IMR-90 (cell line): Measurements from ENCODE around the gene AGAP1. TPM values are rescaled to one million over a fixed set of nuclear protein-coding genes. Genes with fewer than 3 reads are reported as not detected.

Experiments used
- ATAC-seq: fragments of 200-7000 bp; cut with Tn5 transposase; 2 replicates; pipeline ENCODE4 v1.9.1; 2020; ENCODE audit warnings: low read depth, mild to moderate bottlenecking, moderate library complexity
- BruUV-seq: library from RNA; stranded (reverse); fragments of 400-500 nt; replicated peaks from 2 replicates; lab custom pipeline; 2021; lab: Mats Ljungman, UMichigan
- CTCF ChIA-PET: fragments of 300-600 bp; formaldehyde crosslinking; extraction: SDS; loops from one replicate; lab custom pipeline; 2021; ENCODE audit warnings: antibody characterized with exemption; lab: Yijun Ruan, JAX
- POLR2A ChIA-PET: fragments of 300-600 bp; sonication (Branson Sonifier 250); formaldehyde crosslinking; loops from one replicate; lab custom pipeline; 2022; ENCODE audit warnings: antibody characterized with exemption; ENCODE audit not compliant: unreplicated experiment; lab: Charles Lee
- DNase-seq: peaks from one replicate; pipeline ENCODE4 v3.0.0; 2013
- H2AFZ ChIP-seq: replicated peaks from 2 replicates; pipeline ENCODE3; 2013; ENCODE audit warnings: low read length, mild to moderate bottlenecking; ENCODE audit not compliant: poor library complexity
- H2AK5ac ChIP-seq: 2 replicates; pipeline ENCODE4 v1.6.1; 2013; ENCODE audit warnings: low read depth, low read length, inconsistent platforms
- H2AK9ac ChIP-seq: replicated peaks from 2 replicates; pipeline ENCODE3; 2013; ENCODE audit warnings: mild to moderate bottlenecking, low read depth, low read length, moderate library complexity; ENCODE audit not compliant: poor library complexity
- H2BK120ac ChIP-seq: 2 replicates; pipeline ENCODE4 v1.6.1; 2013; ENCODE audit warnings: low read depth, low read length, inconsistent platforms
- H2BK15ac ChIP-seq: 3 replicates; pipeline ENCODE4 v1.6.1; 2013; ENCODE audit warnings: low read depth, low read length, inconsistent platforms
- H2BK20ac ChIP-seq: 2 replicates; pipeline ENCODE4 v1.6.1; 2013; ENCODE audit warnings: low read depth, mild to moderate bottlenecking, inconsistent platforms, low read length, moderate library complexity
- H2BK5ac ChIP-seq: 2 replicates; pipeline ENCODE4 v1.6.1; 2013; ENCODE audit warnings: mild to moderate bottlenecking, low read depth, low read length, inconsistent platforms; ENCODE audit not compliant: poor library complexity, severe bottlenecking
- H3K14ac ChIP-seq: replicated peaks from 2 replicates; pipeline ENCODE4 v1.6.1; 2013; ENCODE audit warnings: low read depth, low read length, inconsistent platforms
- H3K18ac ChIP-seq: 2 replicates; pipeline ENCODE4 v1.6.1; 2013; ENCODE audit warnings: low read depth, low read length, control low read depth
- H3K23ac ChIP-seq: 2 replicates; pipeline ENCODE4 v1.6.1; 2013; ENCODE audit warnings: low read depth, low read length, inconsistent platforms
- H3K27ac ChIP-seq: 2 replicates; pipeline ENCODE4 v1.5.1; 2013; ENCODE audit warnings: mild to moderate bottlenecking, control low read depth, low read length; ENCODE audit not compliant: insufficient read depth
- H3K27me3 ChIP-seq: 2 replicates; pipeline ENCODE4 v1.6.1; 2013; ENCODE audit warnings: low read length; ENCODE audit not compliant: control insufficient read depth, insufficient read depth
- H3K36me3 ChIP-seq: 2 replicates; pipeline ENCODE4 v1.6.1; 2013; ENCODE audit warnings: low read length, mixed read lengths; ENCODE audit not compliant: control insufficient read depth, insufficient read depth
- H3K4ac ChIP-seq: 2 replicates; pipeline ENCODE4 v1.6.1; 2013; ENCODE audit warnings: low read depth, low read length, inconsistent platforms
- H3K4me1 ChIP-seq: 2 replicates; pipeline ENCODE4 v1.6.1; 2013; ENCODE audit warnings: low read length, mixed read lengths; ENCODE audit not compliant: control insufficient read depth, insufficient read depth
- H3K4me2 ChIP-seq: 2 replicates; pipeline ENCODE4 v1.6.1; 2013; ENCODE audit warnings: low read depth, mild to moderate bottlenecking, control low read depth, low read length, moderate library complexity
- H3K4me3 ChIP-seq: 2 replicates; pipeline ENCODE4 v1.5.1; 2013; ENCODE audit warnings: low read depth, mild to moderate bottlenecking, control low read depth, low read length, moderate library complexity; ENCODE audit not compliant: insufficient read depth
- H3K56ac ChIP-seq: 2 replicates; pipeline ENCODE4 v1.6.1; 2013; ENCODE audit warnings: low read length, inconsistent platforms; ENCODE audit not compliant: insufficient read depth; ENCODE audit errors: extremely low read depth
- H3K79me1 ChIP-seq, 2 experiments: 2 replicates each; pipeline ENCODE4 v1.6.1; 2013; ENCODE audit warnings: low read length in 2 of 2, inconsistent platforms in 1 of 2, low read depth in 1 of 2
- H3K9ac ChIP-seq: 2 replicates; pipeline ENCODE4 v1.6.1; 2013; ENCODE audit warnings: low read depth, low read length, control low read depth
- H3K9me1 ChIP-seq: 2 replicates; pipeline ENCODE4 v1.6.1; 2013; ENCODE audit warnings: low read length, inconsistent platforms; ENCODE audit not compliant: insufficient read depth
- H3K9me3 ChIP-seq: 2 replicates; pipeline ENCODE4 v1.6.1; 2013; ENCODE audit warnings: low read length; ENCODE audit not compliant: control insufficient read depth, insufficient read depth
- H4K20me1 ChIP-seq: 2 replicates; pipeline ENCODE4 v1.6.1; 2013; ENCODE audit warnings: low read length, inconsistent platforms; ENCODE audit not compliant: insufficient read depth
- H4K5ac ChIP-seq: 2 replicates; pipeline ENCODE4 v1.6.1; 2013; ENCODE audit warnings: mild to moderate bottlenecking, low read depth, low read length, control low read depth
- H4K8ac ChIP-seq, 2 experiments: 2 replicates each; pipeline ENCODE4 v1.6.1; 2013; ENCODE audit warnings: low read depth in 2 of 2, low read length in 2 of 2, control low read depth in 1 of 2, inconsistent platforms in 1 of 2
- H4K91ac ChIP-seq: 2 replicates; pipeline ENCODE4 v1.6.1; 2013; ENCODE audit warnings: low read depth, low read length, inconsistent platforms; ENCODE audit not compliant: insufficient read depth
- BHLHE40 ChIP-seq: fragments of 150-350 bp; IDR thresholded peaks from 2 replicates; pipeline ENCODE4 v1.6.1; 2016; ENCODE audit warnings: mild to moderate bottlenecking, low read depth, low read length
- CHD1 ChIP-seq: IDR thresholded peaks from 2 replicates; pipeline ENCODE4 v1.6.1; 2012; ENCODE audit warnings: low read depth, low read length, improper control_type of control experiment
- FOS ChIP-seq: fragments of 150-350 bp; IDR thresholded peaks from 2 replicates; pipeline ENCODE4 v1.6.1; 2016; ENCODE audit warnings: low read depth, low read length
- NFE2L2 ChIP-seq: fragments of 150-350 bp; IDR thresholded peaks from 2 replicates; pipeline ENCODE4 v1.6.1; 2016; ENCODE audit warnings: low read depth, mild to moderate bottlenecking, low read length
- POLR2A ChIP-seq: IDR thresholded peaks from 2 replicates; pipeline ENCODE4 v1.6.1; 2012; ENCODE audit warnings: mild to moderate bottlenecking, low read depth, low read length
- RAD21 ChIP-seq: IDR thresholded peaks from 2 replicates; pipeline ENCODE4 v1.6.1; 2012; ENCODE audit warnings: low read length, improper control_type of control experiment
- RCOR1 ChIP-seq: IDR thresholded peaks from 2 replicates; pipeline ENCODE4 v1.6.1; 2012; ENCODE audit warnings: mild to moderate bottlenecking, low read length, improper control_type of control experiment; ENCODE audit not compliant: insufficient replicate concordance
- RFX5 ChIP-seq: IDR thresholded peaks from 2 replicates; pipeline ENCODE4 v1.8.0; 2012; ENCODE audit warnings: low read depth, mild to moderate bottlenecking, low read length, moderate library complexity
- SMC3 ChIP-seq: fragments of 150-350 bp; IDR thresholded peaks from 2 replicates; pipeline ENCODE4 v1.6.1; 2016; ENCODE audit warnings: low read depth, mild to moderate bottlenecking, antibody characterized with exemption, low read length, moderate library complexity
- WGBS, 2 experiments: methylation state at CpG; one replicate each; pipeline versions ENCODE4 v1.1.5 to v1.1.7; 2013; ENCODE audit warnings: missing lambda C conversion rate in 2 of 2; ENCODE audit not compliant: insufficient read length in 1 of 2; ENCODE audit errors: extremely low coverage in 2 of 2; 5-methylcytosine and 5-hydroxymethylcytosine counted together
- dilution Hi-C: fragments of 300-500 bp; cut with HindIII; formaldehyde crosslinking; loops from one replicate; pipeline ENCODE4 v1.14.3; 2018; ENCODE audit warnings: low sequenced_read_pairs; ENCODE audit not compliant: unreplicated experiment
- in situ Hi-C: fragments of 300-500 bp; cut with MboI; formaldehyde crosslinking; loops from 3 replicates; pipeline ENCODE4 v1.14.3; 2019; ENCODE audit warnings: low sequenced_read_pairs, inconsistent platforms, mixed read lengths
- intact Hi-C: fragments of 100-400 bp; cut with micrococcal nuclease; formaldehyde crosslinking; loops from 2 replicates; pipeline ENCODE4 v1.10.0; 2022
- polyA plus RNA-seq, 3 experiments: library from polyadenylated mRNA; depleted of rRNA; stranded (reverse); fragments of >200 nt; gene quantifications; 2 replicates each; pipeline ENCODE4 v1.2.3, GENCODE V29; 2012; ENCODE audit warnings: low replicate concordance in 1 of 3
- total RNA-seq: library from RNA; depleted of rRNA; stranded (reverse); fragments of >200 nt; gene quantifications from 2 replicates; pipeline ENCODE4 v1.2.3, GENCODE V29; 2012
- TF ChIP-seq, protein P1 (sequence below): fragments of 150-350 bp; IDR thresholded peaks from 2 replicates; pipeline ENCODE4 v1.6.1; 2017; ENCODE audit warnings: mild to moderate bottlenecking, antibody characterized with exemption, low read length, low read depth

Gene AGAP1
- total and polyA plus RNA-seq, 2 of the 4 experiments (the other 2 are of a cell fraction): 15.1 to 16.4 TPM

DNA sequence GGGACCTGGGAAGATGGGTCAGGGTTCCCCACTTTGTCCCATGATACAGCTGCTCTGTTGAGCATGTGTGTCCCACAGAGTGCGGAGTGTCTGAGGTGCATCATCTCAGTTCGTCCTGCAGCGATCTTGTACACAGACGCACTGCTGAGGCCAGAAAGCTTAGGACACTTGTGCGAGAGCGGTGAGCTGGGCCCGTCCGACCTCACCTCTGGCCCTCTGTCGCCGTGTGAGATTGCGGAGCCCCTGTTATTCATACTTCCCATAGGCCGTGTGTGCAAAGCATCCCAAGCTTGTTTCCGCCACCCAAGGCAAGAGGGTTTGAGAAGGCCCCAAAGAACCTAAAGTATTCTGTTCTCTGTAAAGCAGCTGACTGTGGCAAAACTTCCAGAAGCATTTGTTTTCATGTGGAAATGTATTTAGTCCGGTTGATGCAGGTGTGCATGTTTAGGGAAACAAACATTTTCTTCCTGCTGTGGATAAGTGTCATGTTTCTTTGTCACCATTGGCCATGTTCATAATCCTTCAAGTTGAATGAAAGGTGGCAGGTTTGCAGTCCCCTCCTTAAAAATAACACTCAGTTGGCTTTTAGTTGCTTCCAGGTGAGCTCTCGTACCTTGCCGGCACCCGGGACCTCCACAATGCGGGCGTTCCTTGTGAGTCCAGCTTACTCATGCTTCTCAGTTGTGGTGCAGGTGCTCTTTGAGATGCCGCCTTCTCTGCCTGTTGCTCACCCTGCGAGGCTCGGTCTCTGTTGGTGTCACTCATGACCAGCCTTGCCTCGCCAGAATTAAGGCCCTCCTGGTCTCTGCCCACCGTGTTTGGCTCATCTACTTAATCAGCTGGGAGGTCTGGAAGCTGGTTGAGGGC lies 5.3 kb downstream of the AGAP1 start:
- no peak overlapping the region; the same call in 1 of the 2 replicates for H2AK5ac ChIP-seq
- no peak overlapping the region for H2BK5ac ChIP-seq
- CTCF ChIA-PET: no interaction called here
- intact Hi-C loops (no loop called here), dilution Hi-C loops (no loop called here), in situ Hi-C loops (no loop called here)
- H3K9me3 ChIP-seq: no peaks in the 10 kb centered on the region
- H2BK120ac ChIP-seq: no peak overlapping the region
- DNase-seq: no peak
- no peak for ATAC-seq
- no peak overlapping the region for H3K4me3 ChIP-seq
- no TSS peak for BruUV-seq
- no peak overlapping the region for H4K8ac ChIP-seq
- no peak overlapping the region for H3K9ac ChIP-seq
- no peak overlapping the region for H4K5ac ChIP-seq
- TF ChIP-seq SMC3: no peak
- TF ChIP-seq RFX5: no peak
- no peak for TF ChIP-seq CHD1
- no peak for TF ChIP-seq POLR2A
- TF ChIP-seq, protein P1, sequence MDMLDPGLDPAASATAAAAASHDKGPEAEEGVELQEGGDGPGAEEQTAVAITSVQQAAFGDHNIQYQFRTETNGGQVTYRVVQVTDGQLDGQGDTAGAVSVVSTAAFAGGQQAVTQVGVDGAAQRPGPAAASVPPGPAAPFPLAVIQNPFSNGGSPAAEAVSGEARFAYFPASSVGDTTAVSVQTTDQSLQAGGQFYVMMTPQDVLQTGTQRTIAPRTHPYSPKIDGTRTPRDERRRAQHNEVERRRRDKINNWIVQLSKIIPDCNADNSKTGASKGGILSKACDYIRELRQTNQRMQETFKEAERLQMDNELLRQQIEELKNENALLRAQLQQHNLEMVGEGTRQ: no peak
- no peak for TF ChIP-seq NFE2L2
- TF ChIP-seq RCOR1: no peak
- TF ChIP-seq BHLHE40: no peak
- no peak for TF ChIP-seq FOS
- no peak for TF ChIP-seq RAD21
- 98% methylated on average over 9 of the region's 24 CpGs; no CpG with 5 or more reads in 1 of the 2 experiments for WGBS, 2 experiments
- POLR2A ChIA-PET: no interaction called here
- peaks cover 19% of the 10 kb centered on the region for H3K9me1 ChIP-seq
- no peak overlapping the region for H2BK20ac ChIP-seq
- peaks cover 59% of the 10 kb centered on the region for H4K20me1 ChIP-seq
- H3K4me2 ChIP-seq: no peak overlapping the region
- H3K56ac ChIP-seq: no peak overlapping the region
- H3K4me1 ChIP-seq: peaks cover 16% of the 10 kb centered on the region
- no peak overlapping the region for H3K4ac ChIP-seq
- H3K27me3 ChIP-seq: no peaks in the 10 kb centered on the region
- no peak overlapping the region for H2AK9ac ChIP-seq
- H2BK15ac ChIP-seq: no peak overlapping the region
- no peak overlapping the region for H3K27ac ChIP-seq
- H3K79me1 ChIP-seq: peaks cover 38 to 83% of the 10 kb centered on the region in 2 experiments
- no peak overlapping the region for H3K14ac ChIP-seq
- H3K23ac ChIP-seq: no peak overlapping the region
- no peak overlapping the region for H2AFZ ChIP-seq
- no peak overlapping the region for H4K91ac ChIP-seq
- H3K18ac ChIP-seq: no peak overlapping the region
- H3K36me3 ChIP-seq: no peaks in the 10 kb centered on the region
